Measurements from ENCODE around the gene PRSS33. TPM values are rescaled to one million over a fixed set of nuclear protein-coding genes. Genes with fewer than 3 reads are reported as not detected.

Gene PRSS33
- total RNA-seq, 4 donors from 2014 or later, result not detected

GRCh38 chr16:2777903-2778629, 9.3 kb downstream of the PRSS33 start:
- TF ChIP-seq CTCF (IDR thresholded peaks at IDR 0.05; ENCODE audit: low read depth), result no peak

GRCh38 chr16:2777231-2777902, 10.0 kb downstream of the PRSS33 start, which contains the start of gene ELOB:
Gene ELOB, minus strand, starts transcription at chr16:2777280. Its CDS starts 41 bp downstream, at chr16:2777239.
- TF ChIP-seq CTCF (IDR thresholded peaks at IDR 0.05; ENCODE audit: low read depth), result no peak

- no peak for TF ChIP-seq CTCF (IDR thresholded peaks at IDR 0.05; ENCODE audit: low read depth)
Observed at GRCh38 chr16:2776500-2777139, 10.7 kb downstream of the PRSS33 start.

- TF ChIP-seq CTCF (IDR thresholded peaks at IDR 0.05; ENCODE audit: low read depth), result no peak
Observed at GRCh38 chr16:2775765-2776499, 11.4 kb downstream of the PRSS33 start.

DNA sequence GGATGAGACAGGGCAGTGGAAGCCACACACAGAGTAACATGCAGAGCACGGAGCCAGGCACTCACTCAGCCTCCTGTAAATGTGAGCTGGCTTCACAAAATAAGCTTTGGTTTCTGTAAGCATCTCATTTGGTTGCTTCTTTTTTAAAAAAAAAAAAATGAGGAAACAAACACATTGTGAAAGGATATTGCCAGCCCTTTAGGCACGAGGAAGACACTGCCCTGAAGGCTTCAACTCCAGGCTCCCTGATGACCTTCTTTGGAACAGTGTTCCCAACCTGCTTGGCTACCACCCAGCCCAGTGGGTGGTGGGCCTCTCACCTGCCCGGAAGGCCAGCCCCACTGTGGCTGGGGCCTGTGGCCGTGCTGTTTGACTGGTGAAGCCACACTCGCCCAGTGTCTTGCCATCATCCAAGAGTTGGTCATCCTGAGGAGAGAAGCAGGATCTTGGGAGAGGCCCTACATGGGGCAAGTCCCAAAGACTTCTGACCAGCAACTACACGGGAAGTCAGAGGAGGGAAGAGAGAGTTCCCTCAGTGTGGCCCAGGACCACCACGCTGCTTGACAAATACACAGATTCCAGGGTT, 12.1 kb downstream of the PRSS33 start:
- TF ChIP-seq CTCF (IDR thresholded peaks at IDR 0.05; ENCODE audit: low read depth), result no peak

DNA sequence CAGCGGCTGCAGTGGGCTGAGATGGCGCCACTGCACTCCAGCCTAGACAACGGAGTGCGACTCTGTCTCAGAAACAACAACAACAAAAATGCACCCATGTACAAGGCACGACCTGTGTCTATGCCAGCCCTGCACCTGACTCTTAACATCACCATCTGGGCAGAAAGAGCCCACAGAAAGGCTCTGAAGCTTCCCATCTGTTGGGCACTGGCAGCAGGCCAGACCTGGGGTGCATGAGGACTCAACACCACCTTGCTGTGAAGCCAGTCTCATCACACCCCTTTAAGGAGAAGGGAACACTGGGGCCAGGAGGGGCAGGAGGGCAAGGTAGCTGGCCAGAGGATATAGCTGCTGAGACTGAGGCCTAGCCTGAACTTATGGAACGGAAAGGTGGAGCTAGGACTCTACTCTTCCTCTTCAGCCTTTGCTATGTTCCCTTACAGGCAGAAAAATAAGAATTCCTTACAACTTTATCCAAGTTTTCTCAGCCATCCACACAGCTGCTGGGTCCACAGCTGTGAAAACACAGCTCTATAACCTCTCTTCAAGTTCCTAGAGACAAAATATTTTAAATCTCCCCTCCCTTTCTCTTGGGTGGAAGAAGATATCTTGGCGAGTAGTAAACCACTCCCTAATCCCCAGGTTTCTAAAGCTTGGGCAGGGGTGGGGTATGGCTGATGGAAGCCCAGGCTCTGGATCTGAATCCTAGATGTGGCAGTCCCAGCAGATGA, 13.0 kb downstream of the PRSS33 start:
- TF ChIP-seq CTCF (IDR thresholded peaks at IDR 0.05; ENCODE audit: low read depth), result no peak

All from subcutaneous adipose tissue (tissue), 4 donors.